Cerebellar cortex (tissue), 1 donor: ENCODE results near the gene MRPS7.
"Not testable (repeated sequence)": the region's sequence is repeated elsewhere in the genome, so short reads cannot be mapped to it uniquely, and the experiment has no call there.

Experiments used
- DNase-seq: peaks from one replicate; pipeline ENCODE4 v3.0.0-alpha.2; 2015; ENCODE audit warnings: low spot score

MRPS7 gene

GRCh38 chr17:75271955-75272847 is 10.5 kb downstream of the MRPS7 start:
- peak; percentile 75 for DNase-seq

- DNase-seq = no peak
These were observed 11.1 kb downstream of the MRPS7 start for GRCh38 chr17:75272848-75273184.

GRCh38 chr17:75273977-75274708 is 12.5 kb downstream of the MRPS7 start:
- DNase-seq = no peak

GRCh38 chr17:75277664-75278071 is 16.0 kb downstream of the MRPS7 start:
- DNase-seq = no peak

GRCh38 chr17:75280189-75280588 is 18.5 kb downstream of the MRPS7 start:
- not testable (repeated sequence) for DNase-seq

- no peak for DNase-seq
These were observed 23.4 kb downstream of the MRPS7 start for GRCh38 chr17:75285123-75285522.

- DNase-seq = no peak
These were observed 25.5 kb downstream of the MRPS7 start for GRCh38 chr17:75287221-75287620.

- DNase-seq = no peak
These were observed 26.7 kb downstream of the MRPS7 start for GRCh38 chr17:75288359-75288758.

GRCh38 chr17:75288770-75289114 is 27.1 kb downstream of the MRPS7 start:
- DNase-seq = no peak

- peak; percentile 99 for DNase-seq
These were observed 27.6 kb downstream of the MRPS7 start, which contains the start of gene SLC25A19 for GRCh38 chr17:75289115-75289831. Gene SLC25A19, minus strand, starts transcription at chr17:75289433. Its CDS starts 2,669 bp downstream, at chr17:75286764.

GRCh38 chr17:75289832-75290337 is 28.2 kb downstream of the MRPS7 start:
- peak; percentile 22 for DNase-seq

- DNase-seq = not testable (repeated sequence)
These were observed 31.2 kb downstream of the MRPS7 start for GRCh38 chr17:75292810-75293448.

- no peak for DNase-seq
These were observed 33.8 kb downstream of the MRPS7 start for GRCh38 chr17:75295201-75296158.

- DNase-seq = no peak
These were observed 38.6 kb downstream of the MRPS7 start for GRCh38 chr17:75300280-75300679.

GRCh38 chr17:75301049-75301448 is 39.4 kb downstream of the MRPS7 start:
- DNase-seq = no peak

GRCh38 chr17:75301502-75302206 is 40.0 kb downstream of the MRPS7 start:
- DNase-seq = no peak

GRCh38 chr17:75307957-75308731 is 46.5 kb downstream of the MRPS7 start:
- DNase-seq = no peak

GRCh38 chr17:75308732-75309629 is 47.3 kb downstream of the MRPS7 start:
- DNase-seq = no peak
